Astrocyte of the spinal cord (primary cell): Measurements from ENCODE around the gene PANX3.

ENCODE experiments used
- DNase-seq: peaks from one replicate; pipeline ENCODE4 v3.0.0; 2011; ENCODE audit warnings: low read depth, low spot score
- H3K4me3 ChIP-seq: 2 replicates; pipeline ENCODE4 v1.5.1; 2011; ENCODE audit warnings: low read depth, mild to moderate bottlenecking, low read length, moderate library complexity
- CTCF ChIP-seq: IDR thresholded peaks from 2 replicates; pipeline ENCODE4 v1.5.1; 2012; ENCODE audit warnings: low read depth, mild to moderate bottlenecking, low read length, inconsistent platforms
- in situ Hi-C: cut with HindIII; loops from 2 replicates; pipeline ENCODE4 v1.10.0; 2017; ENCODE audit warnings: low sequenced_read_pairs

PANX3 gene

DNA sequence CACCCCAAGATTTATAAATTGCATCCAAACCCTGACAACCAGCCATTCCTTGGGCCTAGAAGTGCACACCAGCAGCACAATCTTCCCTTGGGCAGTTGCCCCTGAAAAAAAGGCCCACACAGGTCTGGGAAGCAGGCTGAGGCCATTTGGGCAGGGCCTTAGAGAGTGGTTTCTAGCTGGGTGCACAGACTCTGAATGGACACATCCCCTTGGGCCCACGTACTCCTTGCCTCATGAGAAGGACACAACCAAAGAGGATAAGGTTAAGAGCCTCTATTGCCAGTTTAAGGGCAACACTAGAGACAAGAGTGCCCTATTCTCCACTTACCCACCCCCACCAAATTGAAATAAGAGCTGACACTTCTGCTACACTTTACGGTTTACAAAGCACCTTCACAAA, 933 bp upstream of the PANX3 start:
- H3K4me3 ChIP-seq, result no peak overlapping the region
- in situ Hi-C loops, result no loop called here
- DNase-seq, result no peak
- TF ChIP-seq CTCF, result no peak

DNA sequence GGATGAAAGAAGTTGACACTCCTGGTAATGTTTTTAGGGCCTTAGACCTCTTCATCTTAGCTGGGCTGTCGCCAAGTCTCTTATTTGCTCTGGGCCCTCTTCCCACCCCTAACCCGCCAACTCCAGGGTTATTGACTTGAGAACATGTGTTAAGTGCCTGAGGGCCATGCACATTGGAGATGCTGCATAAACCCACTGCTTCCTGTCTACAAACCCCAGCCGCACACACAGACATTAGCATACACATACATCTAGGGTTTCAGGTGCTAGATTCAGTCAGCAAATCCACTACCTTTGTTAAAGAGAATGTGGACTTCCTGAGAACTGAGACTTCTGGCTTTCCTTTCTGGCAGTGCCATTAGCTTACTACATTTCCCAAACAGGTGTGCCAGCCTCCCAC, 817 bp downstream of the PANX3 start:
- DNase-seq, result no peak
- TF ChIP-seq CTCF, result no peak
- in situ Hi-C loops, result no loop called here
- no peak overlapping the region for H3K4me3 ChIP-seq

- no peak for DNase-seq
- in situ Hi-C loops, result no loop called here
- no peak for TF ChIP-seq CTCF
- H3K4me3 ChIP-seq, result no peak overlapping the region
Observed at GRCh38 chr11:124612567-124613246, 1.5 kb downstream of the PANX3 start.

DNA sequence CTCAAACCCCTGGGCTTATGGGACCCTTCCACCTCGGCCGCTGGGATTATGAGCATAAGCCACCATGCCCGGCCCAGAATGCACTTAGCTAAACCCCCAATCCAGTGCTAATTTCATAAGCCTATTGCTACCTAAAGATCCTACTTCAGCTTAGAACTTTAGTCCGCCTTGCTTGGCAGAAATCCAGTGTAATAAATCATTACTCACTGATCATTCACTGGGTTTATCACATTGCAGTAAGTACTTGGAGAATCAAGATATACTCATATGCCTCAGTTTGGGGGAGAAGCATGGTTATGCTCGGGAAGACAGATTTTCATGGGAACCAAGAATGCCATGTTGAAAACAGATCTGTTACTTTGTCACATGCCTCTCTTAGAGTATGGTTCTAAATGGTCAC, 7.6 kb downstream of the PANX3 start:
- in situ Hi-C loops, result no loop called here
- H3K4me3 ChIP-seq, result no peak overlapping the region
- TF ChIP-seq CTCF, result no peak
- no peak for DNase-seq

- peak within 1 kb of the TSS; percentile 97 for H3K4me3 ChIP-seq
- no peak for TF ChIP-seq CTCF
- DNase-seq, result peak; percentile 92
- in situ Hi-C loops, result no loop called here
Observed at GRCh38 chr11:124622531-124623451, 11.6 kb downstream of the PANX3 start, which contains the start of gene TBRG1. Gene TBRG1 (plus strand): TSS chr11:124622864. CDS start chr11:124623084, 220 bp downstream.

DNA sequence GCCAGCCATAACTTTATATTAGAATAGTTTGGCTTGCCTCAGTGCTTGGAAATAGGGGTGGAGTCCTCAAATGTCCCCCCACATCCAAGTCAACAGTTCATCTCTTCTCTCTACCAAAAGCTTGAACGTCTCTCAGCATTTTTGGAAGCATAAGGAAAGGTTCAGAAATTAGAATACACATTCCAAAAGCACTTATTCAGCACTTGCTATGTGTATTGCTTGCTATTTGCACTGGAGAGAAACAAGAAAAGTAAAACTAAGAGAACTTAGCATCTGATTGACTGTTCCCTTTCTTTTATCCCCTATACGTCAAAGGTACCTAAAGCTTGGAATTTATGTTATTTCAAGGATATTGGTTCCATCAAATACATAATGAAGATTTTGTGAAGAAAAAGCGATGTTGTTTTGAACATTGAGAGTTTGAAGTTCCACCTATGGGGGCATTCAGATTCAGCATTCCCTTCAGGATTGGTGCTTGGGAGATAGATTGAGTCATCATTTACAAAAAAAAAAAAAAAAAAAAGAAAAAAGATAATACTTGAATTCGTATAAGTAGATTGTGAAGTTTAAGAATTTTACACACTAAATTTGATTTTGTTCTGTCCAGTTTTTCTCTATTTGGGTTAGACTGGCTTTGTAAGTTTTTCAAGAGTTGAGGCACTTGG, 12.8 kb downstream of the PANX3 start:
- in situ Hi-C loops, result no loop called here
- TF ChIP-seq CTCF, result no peak
- DNase-seq, result no peak
- H3K4me3 ChIP-seq, result peak overlapping the region; percentile 97
